ENCODE results near the gene GNA12. TPM values are rescaled to one million over a fixed set of nuclear protein-coding genes. Genes with fewer than 3 reads are reported as not detected.

The GNA12 gene
- total RNA-seq, 4 donors from 2014 or later: 4.6 to 14.0 (median 8.9) TPM

- TF ChIP-seq POLR2A (IDR thresholded peaks at IDR 0.05): no peak
- TF ChIP-seq, protein P1, sequence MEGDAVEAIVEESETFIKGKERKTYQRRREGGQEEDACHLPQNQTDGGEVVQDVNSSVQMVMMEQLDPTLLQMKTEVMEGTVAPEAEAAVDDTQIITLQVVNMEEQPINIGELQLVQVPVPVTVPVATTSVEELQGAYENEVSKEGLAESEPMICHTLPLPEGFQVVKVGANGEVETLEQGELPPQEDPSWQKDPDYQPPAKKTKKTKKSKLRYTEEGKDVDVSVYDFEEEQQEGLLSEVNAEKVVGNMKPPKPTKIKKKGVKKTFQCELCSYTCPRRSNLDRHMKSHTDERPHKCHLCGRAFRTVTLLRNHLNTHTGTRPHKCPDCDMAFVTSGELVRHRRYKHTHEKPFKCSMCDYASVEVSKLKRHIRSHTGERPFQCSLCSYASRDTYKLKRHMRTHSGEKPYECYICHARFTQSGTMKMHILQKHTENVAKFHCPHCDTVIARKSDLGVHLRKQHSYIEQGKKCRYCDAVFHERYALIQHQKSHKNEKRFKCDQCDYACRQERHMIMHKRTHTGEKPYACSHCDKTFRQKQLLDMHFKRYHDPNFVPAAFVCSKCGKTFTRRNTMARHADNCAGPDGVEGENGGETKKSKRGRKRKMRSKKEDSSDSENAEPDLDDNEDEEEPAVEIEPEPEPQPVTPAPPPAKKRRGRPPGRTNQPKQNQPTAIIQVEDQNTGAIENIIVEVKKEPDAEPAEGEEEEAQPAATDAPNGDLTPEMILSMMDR (IDR thresholded peaks at IDR 0.05): no peak
- intact Hi-C loops (cut with DNase I; ENCODE audit: low total_unique reads): no loop called here
- no peak overlapping the region for H3K4me3 ChIP-seq (ENCODE audit: low read depth, poor library complexity, severe bottlenecking)
- no peak for DNase-seq (ENCODE audit: low spot score in 2 of 2)
- WGBS, 2 donors: 80 to 85% methylated on average over 5 of the region's 5 CpGs
These were observed 2.2 kb downstream of the GNA12 start for GRCh38 chr7:2841907-2842306.

DNA sequence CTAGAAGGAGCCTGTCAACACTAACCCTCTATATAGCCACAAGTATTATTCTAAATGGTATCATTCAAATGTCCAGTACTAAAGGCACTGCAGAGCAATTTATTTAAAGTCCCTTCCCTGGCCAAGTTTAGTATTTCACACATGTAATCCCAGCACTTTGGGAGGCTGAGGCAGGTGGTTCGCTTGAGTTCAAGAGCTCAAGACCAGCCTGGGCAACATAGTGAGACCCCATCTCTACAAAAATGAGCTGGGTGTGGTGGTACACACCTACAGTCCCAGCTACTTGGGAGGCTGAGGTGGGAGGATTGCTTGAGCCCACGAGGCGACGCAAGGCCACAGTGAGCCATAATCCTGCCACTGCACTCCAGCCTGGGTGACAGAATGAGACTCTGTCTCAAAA is 3.6 kb downstream of the GNA12 start:
- no peak for TF ChIP-seq POLR2A (IDR thresholded peaks at IDR 0.05)
- TF ChIP-seq, protein P1 (IDR thresholded peaks at IDR 0.05): no peak
- intact Hi-C loops (cut with DNase I; ENCODE audit: low total_unique reads): no loop called here
- H3K4me3 ChIP-seq (ENCODE audit: low read depth, poor library complexity, severe bottlenecking): no peak overlapping the region
- DNase-seq (ENCODE audit: low spot score in 2 of 2): no peak
- WGBS, 2 donors: 93 to 95% methylated on average over 4 of the region's 4 CpGs

DNA sequence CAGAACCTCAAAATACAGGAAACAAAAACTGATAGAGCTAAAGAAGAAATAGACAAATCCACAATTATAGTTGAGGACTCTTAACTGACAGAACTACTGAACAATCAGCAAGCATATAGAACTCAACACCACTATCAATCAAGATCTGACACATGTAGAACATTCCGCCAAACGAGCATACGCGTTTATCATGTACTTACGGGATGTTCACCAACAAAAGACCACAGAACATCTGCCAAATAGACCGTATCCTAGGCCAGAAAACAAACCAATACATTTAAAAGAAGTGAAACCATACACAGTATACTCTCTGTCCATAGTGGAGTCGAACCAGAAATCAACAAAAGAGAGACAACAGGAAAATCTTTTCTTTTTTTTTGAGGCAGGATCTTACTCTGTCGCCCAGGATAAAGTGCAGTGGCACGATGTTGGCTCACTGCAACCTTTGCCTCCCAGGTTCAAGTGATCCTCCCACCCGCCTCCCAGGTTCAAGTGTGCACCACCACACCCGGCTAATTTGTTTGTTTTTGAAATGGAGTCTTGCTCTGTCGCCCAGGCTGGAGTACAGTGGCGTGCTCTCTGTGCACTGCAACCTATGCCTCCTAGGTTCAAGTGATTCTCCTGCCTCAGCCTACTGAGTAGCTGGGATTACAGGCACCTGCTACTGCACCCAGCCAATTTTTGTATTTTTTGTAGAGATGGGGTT is 5.1 kb downstream of the GNA12 start:
- no peak overlapping the region for H3K4me3 ChIP-seq (ENCODE audit: low read depth, poor library complexity, severe bottlenecking)
- intact Hi-C loops (cut with DNase I; ENCODE audit: low total_unique reads): no loop called here
- no peak for DNase-seq (ENCODE audit: low spot score in 2 of 2)
- TF ChIP-seq, protein P1 (IDR thresholded peaks at IDR 0.05): no peak
- no peak for TF ChIP-seq POLR2A (IDR thresholded peaks at IDR 0.05)
- 77 to 78% methylated on average over 13 of the region's 13 CpGs for WGBS, 2 donors

- no peak for DNase-seq (ENCODE audit: low spot score in 2 of 2)
- H3K4me3 ChIP-seq (ENCODE audit: low read depth, poor library complexity, severe bottlenecking): no peak overlapping the region
- intact Hi-C loops (cut with DNase I; ENCODE audit: low total_unique reads): no loop called here
- 93 to 96% methylated on average over 3 of the region's 3 CpGs for WGBS, 2 donors
- TF ChIP-seq, protein P1 (IDR thresholded peaks at IDR 0.05): no peak
- no peak for TF ChIP-seq POLR2A (IDR thresholded peaks at IDR 0.05)
These were observed 5.7 kb downstream of the GNA12 start for GRCh38 chr7:2838451-2838850.

DNA sequence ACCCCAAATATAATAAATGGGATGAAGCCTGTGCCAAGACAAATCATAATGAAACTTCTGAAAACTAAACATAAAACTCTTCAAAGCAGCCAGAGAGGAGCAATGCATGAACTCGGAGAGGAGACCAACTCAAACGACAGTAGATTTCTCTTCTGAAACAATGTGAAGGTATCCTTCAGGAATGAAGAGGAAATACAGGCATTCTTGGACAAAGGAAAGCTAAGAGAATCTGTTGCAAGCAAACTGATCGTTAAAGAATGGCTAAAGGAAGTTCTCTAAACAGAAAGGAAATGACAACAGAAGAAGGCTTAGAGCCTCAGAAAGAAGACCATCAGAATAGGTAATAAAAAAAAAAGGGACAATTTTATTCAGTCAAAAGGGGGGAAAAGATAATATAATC is 6.6 kb downstream of the GNA12 start:
- no peak overlapping the region for H3K4me3 ChIP-seq (ENCODE audit: low read depth, poor library complexity, severe bottlenecking)
- DNase-seq (ENCODE audit: low spot score in 2 of 2): no peak
- intact Hi-C loops (cut with DNase I; ENCODE audit: low total_unique reads): no loop called here
- 56 to 59% methylated on average over 3 of the region's 3 CpGs for WGBS, 2 donors
- TF ChIP-seq, protein P1 (IDR thresholded peaks at IDR 0.05): no peak
- no peak for TF ChIP-seq POLR2A (IDR thresholded peaks at IDR 0.05)

All from lower leg skin (tissue), 4 donors.